Stimulated activated CD4-positive, alpha-beta T cell treated with anti-CD3 and anti-CD28 coated beads, Interleukin-12 subunit alpha, Interleukin-12 subunit beta, amount 100 ng/mL, for 24 hours (primary cell): ENCODE measurements around the gene TMEM258.
A peak's percentile ranks its signal among the peaks of the same experiment; 100 is the strongest.

Source experiments
- DNase-seq, 2 experiments: peaks; one replicate each; pipeline ENCODE4 v3.0.0-alpha.2; 2020; ENCODE audit warnings: low read depth in 2 of 2

TMEM258 gene

GRCh38 chr11:61776561-61777075 is 15.8 kb downstream of the TMEM258 start:
- peak; percentile 19 to 58 for DNase-seq

- no peak for DNase-seq
These were observed 16.5 kb downstream of the TMEM258 start for GRCh38 chr11:61775606-61776554.

GRCh38 chr11:61775106-61775505 is 17.3 kb downstream of the TMEM258 start:
- no peak for DNase-seq

- DNase-seq, result no peak
These were observed 18.0 kb downstream of the TMEM258 start for GRCh38 chr11:61774411-61774810.

- no peak for DNase-seq
These were observed 18.6 kb downstream of the TMEM258 start for GRCh38 chr11:61773809-61774208.

GRCh38 chr11:61773356-61773755 is 19.0 kb downstream of the TMEM258 start:
- no peak for DNase-seq

- no peak for DNase-seq
These were observed 20.4 kb downstream of the TMEM258 start for GRCh38 chr11:61771985-61772455.

GRCh38 chr11:61771195-61771894 is 21.1 kb downstream of the TMEM258 start:
- DNase-seq, result no peak

GRCh38 chr11:61769946-61770683 is 22.3 kb downstream of the TMEM258 start:
- no peak for DNase-seq

- no peak for DNase-seq
These were observed 23.1 kb downstream of the TMEM258 start for GRCh38 chr11:61769169-61769920.

GRCh38 chr11:61768376-61769076 is 23.9 kb downstream of the TMEM258 start:
- no peak for DNase-seq

- no peak for DNase-seq
These were observed 26.0 kb downstream of the TMEM258 start for GRCh38 chr11:61766353-61766841.

GRCh38 chr11:61765550-61766253 is 26.7 kb downstream of the TMEM258 start:
- DNase-seq, result no peak

GRCh38 chr11:61764606-61765260 is 27.7 kb downstream of the TMEM258 start:
- no peak for DNase-seq

GRCh38 chr11:61763930-61764605 is 28.3 kb downstream of the TMEM258 start:
- DNase-seq, result no peak

- no peak for DNase-seq
These were observed 29.6 kb downstream of the TMEM258 start for GRCh38 chr11:61762798-61763197.

- no peak for DNase-seq
These were observed 30.2 kb downstream of the TMEM258 start for GRCh38 chr11:61762223-61762615.

- no peak for DNase-seq
These were observed 30.8 kb downstream of the TMEM258 start for GRCh38 chr11:61761440-61762222.
